Naive thymus-derived CD4-positive, alpha-beta T cell (primary cell): ENCODE data around the gene CD8B2. TPM values are rescaled to one million over a fixed set of nuclear protein-coding genes. Genes with fewer than 3 reads are reported as not detected.
A peak's percentile ranks its signal among the peaks of the same experiment; 100 is the strongest.

Source experiments
- ATAC-seq: fragments of 150-1000 bp; cut with Tn5 transposase; 2 replicates; pipeline ENCODE4 v1.10.0; 2021; ENCODE audit warnings: mild to moderate bottlenecking, moderate library complexity
- CTCF ChIA-PET: fragments of 350-600 bp; sonication (Branson Sonifier 250); formaldehyde crosslinking; loops from one replicate; lab custom pipeline; 2021; ENCODE audit warnings: antibody characterized with exemption; lab: Charles Lee
- POLR2A ChIA-PET: fragments of 350-600 bp; sonication (Branson Sonifier 250); formaldehyde crosslinking; loops from one replicate; lab custom pipeline; 2021; ENCODE audit warnings: antibody characterized with exemption, inconsistent platforms; lab: Charles Lee
- DNase-seq, 9 donors: peaks; one replicate each; pipeline versions ENCODE4 v3.0.0 to v3.0.0-alpha.2; 2020 to 2022; ENCODE audit warnings: mixed read lengths in 1 of 9
- H3K27ac ChIP-seq: one replicate; pipeline ENCODE4 v1.7.0; 2013; ENCODE audit warnings: mild to moderate bottlenecking, low read depth, low read length, moderate library complexity
- H3K27me3 ChIP-seq, 2 donors: one replicate each; pipeline ENCODE4 v1.7.0; 2013; ENCODE audit warnings: low read length in 2 of 2, mild to moderate bottlenecking in 2 of 2, moderate library complexity in 2 of 2; ENCODE audit not compliant: control insufficient read depth in 2 of 2, insufficient read depth in 2 of 2
- H3K36me3 ChIP-seq, 3 experiments: 1 replicate in 2 of 3; 2 replicates in 1 of 3; pipeline ENCODE4 v1.7.0; 2013; ENCODE audit warnings: low read length in 3 of 3, mild to moderate bottlenecking in 3 of 3, moderate library complexity in 1 of 3; ENCODE audit not compliant: insufficient read depth in 3 of 3, control insufficient read depth in 2 of 3
- H3K4me1 ChIP-seq, 2 donors: one replicate each; pipeline ENCODE4 v1.7.0; 2013; ENCODE audit warnings: low read length in 2 of 2, mild to moderate bottlenecking in 2 of 2, moderate library complexity in 1 of 2; ENCODE audit not compliant: control insufficient read depth in 2 of 2, insufficient read depth in 2 of 2
- H3K4me3 ChIP-seq: 2 replicates; pipeline ENCODE4 v1.7.0; 2013; ENCODE audit warnings: mild to moderate bottlenecking, low read length
- H3K9me3 ChIP-seq, 3 experiments: 1 replicate in 2 of 3; 2 replicates in 1 of 3; pipeline ENCODE4 v1.7.0; 2013; ENCODE audit warnings: low read length in 3 of 3; ENCODE audit not compliant: control insufficient read depth in 2 of 3
- H3K27ac Mint-ChIP-seq, 9 donors: one replicate each; pipeline ENCODE4 v1.8.0; 2020 to 2022; ENCODE audit warnings: mixed read lengths in 9 of 9, mild to moderate bottlenecking in 8 of 9, moderate library complexity in 5 of 9, inconsistent platforms in 2 of 9
- H3K27me3 Mint-ChIP-seq, 5 donors: one replicate each; pipeline ENCODE4 v1.8.0; 2021 to 2022; ENCODE audit warnings: mixed read lengths in 5 of 5, mild to moderate bottlenecking in 1 of 5
- H3K36me3 Mint-ChIP-seq, 5 donors: one replicate each; pipeline ENCODE4 v1.8.0; 2020 to 2022; ENCODE audit warnings: mixed read lengths in 5 of 5, mild to moderate bottlenecking in 3 of 5, inconsistent platforms in 1 of 5
- H3K4me1 Mint-ChIP-seq, 7 donors: one replicate each; pipeline ENCODE4 v1.8.0; 2020 to 2022; ENCODE audit warnings: mixed read lengths in 7 of 7, mild to moderate bottlenecking in 3 of 7, inconsistent platforms in 1 of 7
- H3K4me3 Mint-ChIP-seq, 10 donors: one replicate each; pipeline ENCODE4 v1.8.0; 2020 to 2022; ENCODE audit warnings: mild to moderate bottlenecking in 10 of 10, mixed read lengths in 10 of 10, moderate library complexity in 6 of 10, inconsistent platforms in 2 of 10
- H3K9me3 Mint-ChIP-seq, 11 donors: one replicate each; pipeline ENCODE4 v1.8.0; 2020 to 2022; ENCODE audit warnings: mixed read lengths in 11 of 11, mild to moderate bottlenecking in 4 of 11, inconsistent platforms in 1 of 11, moderate library complexity in 1 of 11
- intact Hi-C, 2 donors: fragments of 100-400 bp; cut with micrococcal nuclease; formaldehyde crosslinking; loops; one replicate each; pipeline ENCODE4 v1.15.1; 2023
- polyA plus RNA-seq, 2 donors: library from polyadenylated mRNA; unstranded; fragments of 300-500 nt; fragmentation: Illumina TruSeq; gene quantifications; one replicate each; pipeline ENCODE4 v1.2.3, GENCODE V29; 2021
- total RNA-seq, 6 experiments: library from RNA in 5 of 6; stranded (reverse) in 5 of 6; gene quantifications; 1 replicate in 5 of 6; 2 replicates in 1 of 6; pipeline ENCODE4 v1.2.3 and lab custom pipeline; 2021 to 2026

CD8B2 gene
- total and polyA plus RNA-seq, 7 experiments from 2014 or later: 0.64 TPM; not detected in 6

DNA sequence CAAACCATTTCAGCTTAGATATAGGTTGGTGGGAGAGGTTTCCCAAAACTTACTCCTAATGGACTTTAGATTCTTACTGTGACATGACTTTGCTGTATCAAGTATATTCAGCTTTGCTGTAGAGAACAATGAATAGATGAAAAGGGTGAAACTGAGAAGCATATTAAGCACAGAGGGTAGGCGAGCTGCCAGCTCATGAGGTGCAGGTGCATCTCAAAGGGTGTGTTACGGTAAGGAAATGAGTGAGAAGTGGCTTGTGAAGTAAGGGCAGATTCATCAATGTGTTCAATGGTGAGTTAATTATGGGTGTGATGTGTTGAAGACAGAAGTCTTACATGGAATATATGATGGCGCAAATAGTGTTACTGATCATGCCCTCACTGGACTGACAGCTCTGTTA, 49.3 kb downstream of the CD8B2 start:
- Mint-ChIP-seq H3K27ac (no peak overlapping the region), H3K36me3 (no peaks in the 10 kb centered on the region), H3K4me3 (no peak overlapping the region), H3K4me1 (no peaks in the 10 kb centered on the region), H3K9me3 (peaks cover 0 to 2% (median 0%) of the 10 kb centered on the region in 11 donors), H3K27me3 (peaks cover 0 to 11% (median 9%) of the 10 kb centered on the region in 5 donors)
- CTCF ChIA-PET: interaction anchor here (2.3 kb wide), 1 partner anchor 431 kb away, joined by 8 read pairs; no protein-coding TSS in a partner anchor
- Histone ChIP-seq H3K36me3 (no peaks in the 10 kb centered on the region), H3K9me3 (no peaks in the 10 kb centered on the region), H3K4me3 (no peak overlapping the region), H3K4me1 (no peaks in the 10 kb centered on the region), H3K27ac (no peak overlapping the region), H3K27me3 (no peaks in the 10 kb centered on the region)
- ATAC-seq: peak; percentile 5
- no peak for DNase-seq
- intact Hi-C loops: no loop called here
- POLR2A ChIA-PET: no interaction called here

DNA sequence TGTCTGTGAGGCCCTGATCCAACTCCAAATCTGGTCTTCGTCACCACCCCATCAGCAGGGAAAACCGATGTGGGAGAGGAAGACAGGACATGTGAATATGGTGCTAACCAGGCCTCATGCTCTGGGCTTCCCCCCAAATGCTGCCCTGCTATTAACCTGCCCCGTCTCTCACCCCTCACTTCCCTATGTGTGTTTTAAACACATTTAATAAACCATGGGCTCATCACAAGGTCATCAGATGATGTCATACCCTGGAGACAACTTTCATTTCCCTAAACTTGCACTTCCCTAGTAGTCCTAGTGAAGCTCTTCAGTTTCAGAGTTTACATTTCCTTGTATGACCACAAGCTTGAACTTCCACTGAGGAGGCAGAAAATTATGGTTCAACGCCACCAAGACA, 49.9 kb downstream of the CD8B2 start:
- no peak for DNase-seq
- H3K36me3 ChIP-seq: no peaks in the 10 kb centered on the region
- intact Hi-C loops: no loop called here
- peak; percentile 87 for ATAC-seq
- no peaks in the 10 kb centered on the region for H3K36me3 Mint-ChIP-seq
- H3K27ac Mint-ChIP-seq: no peak overlapping the region
- no peak overlapping the region for H3K27ac ChIP-seq
- peaks cover 0 to 2% (median 0%) of the 10 kb centered on the region in 11 donors for H3K9me3 Mint-ChIP-seq
- H3K4me1 Mint-ChIP-seq: no peaks in the 10 kb centered on the region
- H3K27me3 Mint-ChIP-seq: peaks cover 0 to 14% (median 11%) of the 10 kb centered on the region in 5 donors
- H3K4me1 ChIP-seq: no peaks in the 10 kb centered on the region
- no peaks in the 10 kb centered on the region for H3K9me3 ChIP-seq
- H3K27me3 ChIP-seq: no peaks in the 10 kb centered on the region
- H3K4me3 Mint-ChIP-seq: no peak overlapping the region
- no peak overlapping the region for H3K4me3 ChIP-seq
- CTCF ChIA-PET: interaction anchor here (1.3 to 2.3 kb wide), 2 partner anchors 9 to 432 kb away, joined by 3 to 8 read pairs; no protein-coding TSS in a partner anchor
- POLR2A ChIA-PET: no interaction called here

GRCh38 chr2:106537791-106538191, 50.6 kb downstream of the CD8B2 start:
- peak; percentile 25 for ATAC-seq
- peaks cover 0 to 2% (median 0%) of the 10 kb centered on the region in 11 donors for H3K9me3 Mint-ChIP-seq
- Histone ChIP-seq H3K9me3 (no peaks in the 10 kb centered on the region), H3K27ac (no peak overlapping the region), H3K4me1 (no peaks in the 10 kb centered on the region), H3K4me3 (no peak overlapping the region), H3K36me3 (no peaks in the 10 kb centered on the region), H3K27me3 (no peaks in the 10 kb centered on the region)
- no peak overlapping the region for H3K4me3 Mint-ChIP-seq
- ChIA-PET POLR2A (no interaction called here), CTCF (interaction anchor here (1.3 to 2.3 kb wide), 2 partner anchors 9 to 433 kb away, joined by 3 to 8 read pairs; no protein-coding TSS in a partner anchor)
- H3K27me3 Mint-ChIP-seq: peaks cover 2 to 16% (median 12%) of the 10 kb centered on the region in 5 donors
- no peaks in the 10 kb centered on the region for H3K36me3 Mint-ChIP-seq
- no peak for DNase-seq
- peaks cover 0 to 2% (median 2%) of the 10 kb centered on the region in 7 donors for H3K4me1 Mint-ChIP-seq
- H3K27ac Mint-ChIP-seq: no peak overlapping the region
- intact Hi-C loops: no loop called here

DNA sequence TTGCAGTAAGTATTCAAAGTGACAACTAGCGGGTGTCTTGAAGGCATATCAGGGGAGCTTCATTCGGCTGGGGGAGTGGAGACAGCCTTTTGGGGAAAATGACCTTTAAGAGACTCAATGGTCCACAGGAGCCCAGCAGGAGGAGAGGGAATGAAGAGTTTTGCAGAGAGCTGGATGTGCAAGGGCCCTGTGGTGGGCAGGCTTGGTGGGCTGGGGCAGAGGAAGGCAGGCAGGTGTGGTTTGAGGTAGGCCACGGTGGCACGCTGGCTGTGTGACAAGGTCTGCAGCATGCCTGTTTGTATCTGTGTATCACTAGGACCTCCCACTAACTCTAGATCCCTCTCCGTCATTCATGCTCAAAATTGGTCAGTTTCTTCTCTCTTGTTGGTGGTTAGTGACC, 53.7 kb downstream of the CD8B2 start:
- H3K36me3 Mint-ChIP-seq: no peaks in the 10 kb centered on the region
- Histone ChIP-seq H3K36me3 (no peaks in the 10 kb centered on the region), H3K4me1 (no peaks in the 10 kb centered on the region), H3K27ac (no peak overlapping the region), H3K27me3 (no peaks in the 10 kb centered on the region), H3K4me3 (no peak overlapping the region), H3K9me3 (no peaks in the 10 kb centered on the region)
- POLR2A ChIA-PET: no interaction called here
- ATAC-seq (no peak), DNase-seq (no peak)
- peaks cover 12 to 26% (median 14%) of the 10 kb centered on the region in 5 donors for H3K27me3 Mint-ChIP-seq
- CTCF ChIA-PET: interaction anchor here (0.5 to 1.3 kb wide), 2 partner anchors 9 to 703 kb away, joined by 3 read pairs; no protein-coding TSS in a partner anchor
- no peak overlapping the region for H3K4me3 Mint-ChIP-seq
- H3K9me3 Mint-ChIP-seq: peaks cover 0 to 2% (median 0%) of the 10 kb centered on the region in 11 donors
- H3K4me1 Mint-ChIP-seq: peaks cover 0 to 5% (median 4%) of the 10 kb centered on the region in 7 donors
- intact Hi-C loops: loop anchor here (5.0 to 10.0 kb wide), 2 partner anchors 76 to 79 kb away; partner anchors contain the start of gene RGPD3 (in 1 of the 2)
- no peak overlapping the region for H3K27ac Mint-ChIP-seq

DNA sequence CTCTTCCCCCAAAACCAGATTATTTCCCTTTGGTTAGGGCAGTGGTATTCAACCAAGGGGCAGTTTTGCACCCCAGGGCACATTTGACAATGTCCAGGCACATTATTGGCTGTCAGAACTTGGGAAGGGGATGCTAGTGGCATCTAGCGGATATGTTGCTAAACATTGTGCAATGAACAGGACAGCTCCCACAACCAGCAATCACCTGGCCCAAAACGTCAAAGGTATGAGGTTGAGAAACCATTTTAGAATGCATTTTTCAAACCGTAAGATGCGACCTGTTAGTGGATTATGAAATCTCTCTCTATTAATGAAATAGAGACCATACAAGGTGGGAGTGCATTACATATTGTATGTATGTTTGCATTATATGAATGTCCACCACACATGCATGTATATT, 54.2 kb downstream of the CD8B2 start:
- no peak overlapping the region for H3K27ac ChIP-seq
- ATAC-seq (no peak), DNase-seq (no peak)
- intact Hi-C loops: loop anchor here (5.0 to 10.0 kb wide), 2 partner anchors 77 to 79 kb away; partner anchors contain the start of gene RGPD3 (in 1 of the 2)
- H3K4me3 ChIP-seq: no peak overlapping the region
- Mint-ChIP-seq H3K36me3 (no peaks in the 10 kb centered on the region), H3K27ac (no peak overlapping the region), H3K27me3 (peaks cover 14 to 31% (median 15%) of the 10 kb centered on the region in 5 donors), H3K9me3 (peaks cover 0 to 2% (median 0%) of the 10 kb centered on the region in 11 donors), H3K4me1 (peaks cover 0 to 5% (median 4%) of the 10 kb centered on the region in 7 donors), H3K4me3 (no peak overlapping the region)
- ChIA-PET CTCF (no interaction called here), POLR2A (no interaction called here)
- H3K9me3 ChIP-seq: no peaks in the 10 kb centered on the region
- no peaks in the 10 kb centered on the region for H3K36me3 ChIP-seq
- H3K4me1 ChIP-seq: no peaks in the 10 kb centered on the region
- H3K27me3 ChIP-seq: no peaks in the 10 kb centered on the region

DNA sequence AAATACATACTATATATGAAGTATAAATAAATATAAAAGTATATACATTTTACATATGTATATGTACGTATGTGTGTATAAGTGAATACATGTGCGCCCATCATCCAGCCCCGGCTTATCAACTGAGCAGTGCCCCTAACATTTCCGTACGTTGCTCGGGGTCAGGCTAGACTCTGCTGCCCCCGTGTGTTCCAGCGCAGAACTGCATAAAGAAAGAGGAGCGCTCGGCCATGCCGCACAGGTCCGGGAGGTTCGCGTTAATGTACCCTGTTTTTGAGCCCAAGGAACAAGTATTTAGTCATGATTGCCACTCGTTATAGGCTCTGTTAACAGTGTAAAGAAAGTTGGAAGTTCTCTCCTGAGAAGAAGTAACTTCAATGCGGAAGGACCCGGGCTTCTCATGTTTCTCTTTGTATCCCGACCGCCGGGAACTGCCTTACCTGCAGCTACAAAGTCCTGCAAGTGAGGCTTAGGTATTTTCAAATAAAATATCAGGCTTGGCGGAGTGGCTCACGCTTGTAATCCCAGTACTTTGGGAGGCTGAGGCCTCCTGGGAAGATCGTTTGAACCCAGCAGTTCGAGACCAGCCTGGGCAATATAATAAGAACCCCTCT, 55.7 kb downstream of the CD8B2 start:
- no peaks in the 10 kb centered on the region for H3K4me1 ChIP-seq
- no peak overlapping the region for H3K4me3 ChIP-seq
- DNase-seq (peak; percentile 43 to 77 (median 62)), ATAC-seq (peak; percentile 95)
- POLR2A ChIA-PET: no interaction called here
- CTCF ChIA-PET: interaction anchor here (0.6 to 1.7 kb wide), 6 partner anchors 14 to 618 kb away, joined by 3 to 5 read pairs (median 4); no protein-coding TSS in a partner anchor
- no peaks in the 10 kb centered on the region for H3K27me3 ChIP-seq
- Mint-ChIP-seq H3K36me3 (no peaks in the 10 kb centered on the region), H3K27ac (peak overlapping the region in 2 of 9 donors; percentile 67 to 80), H3K4me1 (peaks cover 0 to 5% (median 4%) of the 10 kb centered on the region in 7 donors), H3K9me3 (peaks cover 0 to 2% (median 0%) of the 10 kb centered on the region in 11 donors), H3K27me3 (peaks cover 16 to 35% (median 19%) of the 10 kb centered on the region in 5 donors), H3K4me3 (peak overlapping the region; percentile 48 to 90 (median 80))
- intact Hi-C loops: loop anchor here (1.0 to 10.0 kb wide), 10 partner anchors 39 to 1428 kb away; partner anchors contain the start of gene RGPD3 (in 1 of the 2)
- H3K27ac ChIP-seq: no peak overlapping the region
- H3K36me3 ChIP-seq: no peaks in the 10 kb centered on the region
- no peaks in the 10 kb centered on the region for H3K9me3 ChIP-seq
